ENCODE data around the gene ESYT2.

The ESYT2 gene

GRCh38 chr7:158741294-158741666 lies 88.0 kb downstream of the ESYT2 start:
- FAIRE-seq, result no peak

GRCh38 chr7:158740657-158741293 lies 88.5 kb downstream of the ESYT2 start:
- FAIRE-seq, result no peak

- FAIRE-seq, result no peak
Measured at GRCh38 chr7:158740013-158740656, 89.2 kb downstream of the ESYT2 start.

GRCh38 chr7:158738841-158739240 lies 90.5 kb downstream of the ESYT2 start:
- no peak for FAIRE-seq

- no peak for FAIRE-seq
Measured at GRCh38 chr7:158737064-158737695, 92.1 kb downstream of the ESYT2 start.

- no peak for FAIRE-seq
Measured at GRCh38 chr7:158735935-158736334, 93.4 kb downstream of the ESYT2 start.

GRCh38 chr7:158734861-158735260 lies 94.4 kb downstream of the ESYT2 start:
- FAIRE-seq, result no peak

- no peak for FAIRE-seq
Measured at GRCh38 chr7:158733775-158734494, 95.4 kb downstream of the ESYT2 start.

GRCh38 chr7:158733220-158733519 lies 96.1 kb downstream of the ESYT2 start:
- FAIRE-seq, result no peak

- FAIRE-seq, result no peak
Measured at GRCh38 chr7:158732494-158733219, 96.7 kb downstream of the ESYT2 start.

GRCh38 chr7:158731761-158732160 lies 97.5 kb downstream of the ESYT2 start:
- no peak for FAIRE-seq

- no peak for FAIRE-seq
Measured at GRCh38 chr7:158730383-158731346, 98.6 kb downstream of the ESYT2 start.

GRCh38 chr7:158729646-158730382 lies 99.5 kb downstream of the ESYT2 start:
- no peak for FAIRE-seq

- FAIRE-seq, result no peak
Measured at GRCh38 chr7:158728911-158729645, 100.2 kb downstream of the ESYT2 start.

GRCh38 chr7:158727690-158728089 lies 101.6 kb downstream of the ESYT2 start:
- FAIRE-seq, result no peak

- FAIRE-seq, result no peak
Measured at GRCh38 chr7:158726277-158726807, 103.0 kb downstream of the ESYT2 start.

GRCh38 chr7:158725506-158725800 lies 103.9 kb downstream of the ESYT2 start:
- FAIRE-seq, result no peak

GRCh38 chr7:158724658-158725505 lies 104.4 kb downstream of the ESYT2 start:
- FAIRE-seq, result no peak

GRCh38 chr7:158723714-158724385 lies 105.5 kb downstream of the ESYT2 start:
- no peak for FAIRE-seq
